Cardiac muscle cell (in vitro differentiated cells and primary cell): ENCODE data around the gene BPHL. TPM values are rescaled to one million over a fixed set of nuclear protein-coding genes. Genes with fewer than 3 reads are reported as not detected.

ENCODE experiments used
- DNase-seq, 2 donors: peaks; one replicate each; pipeline versions ENCODE4 v3.0.0 to v3.0.0-alpha.2; 2010 to 2017; ENCODE audit warnings: low read depth in 1 of 2, low spot score in 1 of 2
- H3K27ac ChIP-seq: fragments of 200-600 bp; sonication (generic); 2 replicates; pipeline ENCODE4 v1.5.1; 2016
- H3K27me3 ChIP-seq: fragments of 200-600 bp; sonication (generic); 2 replicates; pipeline ENCODE4 v1.6.0; 2016; ENCODE audit warnings: control low read depth
- H3K36me3 ChIP-seq: fragments of 200-600 bp; sonication (generic); 2 replicates; pipeline ENCODE4 v1.5.1; 2016; ENCODE audit warnings: control low read depth
- H3K4me1 ChIP-seq: fragments of 200-600 bp; sonication (generic); 2 replicates; pipeline ENCODE4 v1.8.1; 2017; ENCODE audit warnings: low read depth, mild to moderate bottlenecking, mixed run types
- H3K4me3 ChIP-seq: fragments of 200-600 bp; sonication (generic); 2 replicates; pipeline ENCODE4 v1.5.1; 2016; ENCODE audit warnings: mild to moderate bottlenecking
- H3K9me3 ChIP-seq: fragments of 200-600 bp; sonication (generic); 2 replicates; pipeline ENCODE4 v1.5.1; 2017; ENCODE audit warnings: low read depth, mild to moderate bottlenecking, control low read depth
- polyA plus RNA-seq: library from polyadenylated mRNA; unstranded; fragments of >200 nt; fragmentation: Nextera tagmentation; extraction: Ambion mirVana; gene quantifications from 2 replicates; pipeline ENCODE4 v1.2.1, GENCODE V29; 2016
- total RNA-seq: library from RNA; depleted of rRNA; stranded (reverse); fragments of >200 nt; gene quantifications from 2 replicates; pipeline ENCODE4 v1.2.3, GENCODE V29; 2016
- TF ChIP-seq, protein P1 (sequence below): IDR thresholded peaks from 2 replicates; pipeline ENCODE4 v1.5.1; 2012; ENCODE audit warnings: low read depth, mild to moderate bottlenecking, low read length

The BPHL gene
- total and polyA plus RNA-seq, 2 experiments from 2014 or later, result 27.2 to 72.2 TPM

DNA sequence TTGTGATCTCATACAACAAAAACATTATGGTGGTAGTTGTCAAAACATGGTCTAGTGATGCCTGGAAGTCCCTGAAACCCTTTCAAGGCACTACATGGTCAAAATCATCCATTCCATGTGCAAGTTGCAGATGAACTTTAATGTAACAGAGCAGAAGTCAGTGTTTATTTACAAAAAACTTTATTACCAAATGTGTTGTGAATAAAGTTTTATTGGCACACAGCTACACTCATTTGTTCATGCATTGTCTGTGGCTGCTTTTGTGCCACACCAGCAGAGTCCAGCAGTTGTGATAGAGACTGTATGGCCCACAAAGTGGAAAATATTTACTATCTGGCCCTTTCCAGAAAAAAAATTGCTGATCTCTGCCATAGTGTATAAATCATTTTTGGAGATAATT is 82.2 kb downstream of the BPHL start:
- Histone ChIP-seq H3K4me1 (no peaks in the 10 kb centered on the region), H3K27ac (no peak overlapping the region), H3K9me3 (no peaks in the 10 kb centered on the region), H3K36me3 (no peaks in the 10 kb centered on the region), H3K27me3 (no peaks in the 10 kb centered on the region), H3K4me3 (no peak overlapping the region)
- no peak for DNase-seq
- TF ChIP-seq, protein P1, sequence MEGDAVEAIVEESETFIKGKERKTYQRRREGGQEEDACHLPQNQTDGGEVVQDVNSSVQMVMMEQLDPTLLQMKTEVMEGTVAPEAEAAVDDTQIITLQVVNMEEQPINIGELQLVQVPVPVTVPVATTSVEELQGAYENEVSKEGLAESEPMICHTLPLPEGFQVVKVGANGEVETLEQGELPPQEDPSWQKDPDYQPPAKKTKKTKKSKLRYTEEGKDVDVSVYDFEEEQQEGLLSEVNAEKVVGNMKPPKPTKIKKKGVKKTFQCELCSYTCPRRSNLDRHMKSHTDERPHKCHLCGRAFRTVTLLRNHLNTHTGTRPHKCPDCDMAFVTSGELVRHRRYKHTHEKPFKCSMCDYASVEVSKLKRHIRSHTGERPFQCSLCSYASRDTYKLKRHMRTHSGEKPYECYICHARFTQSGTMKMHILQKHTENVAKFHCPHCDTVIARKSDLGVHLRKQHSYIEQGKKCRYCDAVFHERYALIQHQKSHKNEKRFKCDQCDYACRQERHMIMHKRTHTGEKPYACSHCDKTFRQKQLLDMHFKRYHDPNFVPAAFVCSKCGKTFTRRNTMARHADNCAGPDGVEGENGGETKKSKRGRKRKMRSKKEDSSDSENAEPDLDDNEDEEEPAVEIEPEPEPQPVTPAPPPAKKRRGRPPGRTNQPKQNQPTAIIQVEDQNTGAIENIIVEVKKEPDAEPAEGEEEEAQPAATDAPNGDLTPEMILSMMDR, result no peak

DNA sequence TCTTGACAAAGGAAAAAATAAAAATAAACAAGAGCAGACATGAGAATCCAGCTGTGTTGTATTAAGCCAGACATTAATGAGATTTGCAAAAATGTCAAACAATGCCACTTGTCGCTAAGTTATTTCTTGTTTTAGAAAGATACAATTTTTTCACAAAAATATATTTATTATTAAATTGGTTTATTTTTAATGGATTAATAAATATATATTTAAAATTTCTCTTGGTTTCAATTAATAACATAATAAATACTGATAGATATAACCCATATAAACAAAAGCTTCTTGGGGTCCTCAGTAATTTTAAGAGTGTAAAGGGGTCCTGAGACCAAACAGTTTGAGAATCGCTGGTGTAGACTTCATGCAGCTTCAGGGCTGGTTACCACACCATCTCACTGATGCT is 82.9 kb downstream of the BPHL start:
- no peaks in the 10 kb centered on the region for H3K4me1 ChIP-seq
- H3K4me3 ChIP-seq, result no peak overlapping the region
- no peak for DNase-seq
- no peaks in the 10 kb centered on the region for H3K9me3 ChIP-seq
- H3K36me3 ChIP-seq, result no peaks in the 10 kb centered on the region
- H3K27me3 ChIP-seq, result no peaks in the 10 kb centered on the region
- H3K27ac ChIP-seq, result no peak overlapping the region
- TF ChIP-seq, protein P1, result no peak

Other genes starting within 250 kb of the BPHL start
- 4.5 and 5.4 TPM in 2 replicates for gene SERPINB9, start 215.4 kb upstream of the BPHL start, total RNA-seq
- 5.3 and 6.6 TPM in 2 replicates for gene SERPINB9, start 215.4 kb upstream of the BPHL start, polyA plus RNA-seq
- 83.4 and 122 TPM in 2 replicates for gene SERPINB6, start 147.1 kb upstream of the BPHL start, total RNA-seq
- gene SERPINB6, start 147.1 kb upstream of the BPHL start, polyA plus RNA-seq, result 91.8 and 118 TPM in 2 replicates
- 38.7 and 42.7 TPM in 2 replicates for gene NQO2, start 118.8 kb upstream of the BPHL start, total RNA-seq
- gene NQO2, start 118.8 kb upstream of the BPHL start, polyA plus RNA-seq, result 92.8 and 103 TPM in 2 replicates
- 3.4 and 4.5 TPM in 2 replicates for gene RIPK1, start 50.2 kb upstream of the BPHL start, total RNA-seq
- 4.1 and 7.4 TPM in 2 replicates for gene RIPK1, start 50.2 kb upstream of the BPHL start, polyA plus RNA-seq
- gene TUBB2A, start 38.8 kb downstream of the BPHL start, total RNA-seq, result 46.3 and 95.3 TPM in 2 replicates
- 59.9 and 110 TPM in 2 replicates for gene TUBB2A, start 38.8 kb downstream of the BPHL start, polyA plus RNA-seq
- 57.6 and 83.9 TPM in 2 replicates for gene TUBB2B, start 108.9 kb downstream of the BPHL start, total RNA-seq
- gene TUBB2B, start 108.9 kb downstream of the BPHL start, polyA plus RNA-seq, result 27.9 and 29.8 TPM in 2 replicates
- gene PSMG4, start 140.2 kb downstream of the BPHL start, total RNA-seq, result 22.2 and 23.3 TPM in 2 replicates
- gene PSMG4, start 140.2 kb downstream of the BPHL start, polyA plus RNA-seq, result 32.6 and 44.0 TPM in 2 replicates